Prostate gland (tissue), 2 donors: ENCODE results near the gene BATF.

Experiments used
- POLR2A ChIP-seq: fragments of 450-650 bp; IDR thresholded peaks from one replicate; pipeline ENCODE4 v1.6.1; 2016; ENCODE audit warnings: antibody characterized with exemption, mild to moderate bottlenecking
- TF ChIP-seq, protein P1 (sequence below), 4 experiments: fragments of 200-600 bp in 2 of 4; fragments of 450-650 bp in 2 of 4; sonication (generic) in 2 of 4; IDR thresholded peaks; 1 replicate in 3 of 4; 2 replicates in 1 of 4; pipeline ENCODE4 v1.5.1; 2016 to 2019; ENCODE audit warnings: antibody characterized with exemption in 4 of 4, mild to moderate bottlenecking in 2 of 4, moderate library complexity in 2 of 4

DNA sequence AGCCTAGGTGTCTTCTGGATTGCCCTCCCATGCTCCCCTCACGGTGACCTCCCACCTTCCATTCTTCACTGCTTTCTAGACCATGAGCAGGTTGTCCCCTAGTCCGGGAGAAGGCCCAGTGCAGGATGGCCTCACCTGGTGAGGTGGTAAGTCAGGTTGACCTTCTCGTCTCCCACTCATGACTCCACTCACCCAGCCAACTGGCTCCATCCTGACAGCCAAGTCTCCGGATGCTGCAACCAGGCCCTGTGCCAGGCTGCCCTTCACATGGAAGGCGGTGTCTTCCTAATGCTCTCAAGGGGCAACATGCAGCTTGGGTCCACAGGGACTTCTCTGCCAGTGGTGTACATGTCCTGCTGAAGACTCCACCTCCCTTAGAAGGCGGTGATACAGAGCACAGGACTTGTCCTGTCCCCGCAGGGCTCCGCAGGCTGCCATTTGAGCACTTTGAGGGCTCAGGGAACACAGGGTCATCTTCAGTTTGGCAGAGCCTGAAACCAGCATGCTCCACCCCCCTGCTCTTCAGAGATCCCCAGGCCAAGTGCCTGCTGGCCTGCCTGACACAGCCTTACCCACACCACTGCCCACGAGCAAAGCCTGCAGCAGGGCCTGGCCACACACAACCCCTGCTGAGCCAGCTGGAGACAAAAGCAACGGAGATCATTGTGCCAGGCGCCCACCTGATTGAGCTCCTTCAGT lies 25.4 kb downstream of the BATF start:
- TF ChIP-seq, protein P1, sequence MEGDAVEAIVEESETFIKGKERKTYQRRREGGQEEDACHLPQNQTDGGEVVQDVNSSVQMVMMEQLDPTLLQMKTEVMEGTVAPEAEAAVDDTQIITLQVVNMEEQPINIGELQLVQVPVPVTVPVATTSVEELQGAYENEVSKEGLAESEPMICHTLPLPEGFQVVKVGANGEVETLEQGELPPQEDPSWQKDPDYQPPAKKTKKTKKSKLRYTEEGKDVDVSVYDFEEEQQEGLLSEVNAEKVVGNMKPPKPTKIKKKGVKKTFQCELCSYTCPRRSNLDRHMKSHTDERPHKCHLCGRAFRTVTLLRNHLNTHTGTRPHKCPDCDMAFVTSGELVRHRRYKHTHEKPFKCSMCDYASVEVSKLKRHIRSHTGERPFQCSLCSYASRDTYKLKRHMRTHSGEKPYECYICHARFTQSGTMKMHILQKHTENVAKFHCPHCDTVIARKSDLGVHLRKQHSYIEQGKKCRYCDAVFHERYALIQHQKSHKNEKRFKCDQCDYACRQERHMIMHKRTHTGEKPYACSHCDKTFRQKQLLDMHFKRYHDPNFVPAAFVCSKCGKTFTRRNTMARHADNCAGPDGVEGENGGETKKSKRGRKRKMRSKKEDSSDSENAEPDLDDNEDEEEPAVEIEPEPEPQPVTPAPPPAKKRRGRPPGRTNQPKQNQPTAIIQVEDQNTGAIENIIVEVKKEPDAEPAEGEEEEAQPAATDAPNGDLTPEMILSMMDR (IDR thresholded peaks at IDR 0.05): no peak
- TF ChIP-seq POLR2A: no peak
